ENCODE results near the gene C11orf65.

DNA sequence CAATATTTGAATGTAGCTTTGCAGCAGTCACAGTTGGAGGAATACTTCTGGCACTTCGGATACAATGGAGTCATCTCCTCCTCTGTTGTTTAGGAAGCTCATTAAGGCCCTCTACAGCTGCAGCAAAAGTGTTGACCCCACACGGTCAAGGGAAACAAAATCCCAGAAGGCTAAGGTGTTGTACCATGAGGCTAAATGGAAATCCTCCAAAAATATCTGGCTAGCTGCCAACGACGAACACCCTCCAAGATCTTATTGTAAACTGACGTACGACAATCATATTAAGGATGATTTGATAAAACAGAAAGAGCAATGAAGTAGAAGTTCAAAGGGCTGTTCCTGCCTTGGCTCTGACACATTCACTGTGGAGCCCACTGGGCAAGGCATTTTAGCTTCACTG is 26.9 kb upstream of the C11orf65 start:
- TF ChIP-seq, protein P1, sequence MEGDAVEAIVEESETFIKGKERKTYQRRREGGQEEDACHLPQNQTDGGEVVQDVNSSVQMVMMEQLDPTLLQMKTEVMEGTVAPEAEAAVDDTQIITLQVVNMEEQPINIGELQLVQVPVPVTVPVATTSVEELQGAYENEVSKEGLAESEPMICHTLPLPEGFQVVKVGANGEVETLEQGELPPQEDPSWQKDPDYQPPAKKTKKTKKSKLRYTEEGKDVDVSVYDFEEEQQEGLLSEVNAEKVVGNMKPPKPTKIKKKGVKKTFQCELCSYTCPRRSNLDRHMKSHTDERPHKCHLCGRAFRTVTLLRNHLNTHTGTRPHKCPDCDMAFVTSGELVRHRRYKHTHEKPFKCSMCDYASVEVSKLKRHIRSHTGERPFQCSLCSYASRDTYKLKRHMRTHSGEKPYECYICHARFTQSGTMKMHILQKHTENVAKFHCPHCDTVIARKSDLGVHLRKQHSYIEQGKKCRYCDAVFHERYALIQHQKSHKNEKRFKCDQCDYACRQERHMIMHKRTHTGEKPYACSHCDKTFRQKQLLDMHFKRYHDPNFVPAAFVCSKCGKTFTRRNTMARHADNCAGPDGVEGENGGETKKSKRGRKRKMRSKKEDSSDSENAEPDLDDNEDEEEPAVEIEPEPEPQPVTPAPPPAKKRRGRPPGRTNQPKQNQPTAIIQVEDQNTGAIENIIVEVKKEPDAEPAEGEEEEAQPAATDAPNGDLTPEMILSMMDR (IDR thresholded peaks at IDR 0.05) = no peak
- no peak for TF ChIP-seq EP300 (IDR thresholded peaks at IDR 0.05)
- TF ChIP-seq POLR2A (IDR thresholded peaks at IDR 0.05) = no peak
- TF ChIP-seq POLR2AphosphoS5 (IDR thresholded peaks at IDR 0.05) = no peak
